ENCODE data around the gene GTF3C1. TPM values are rescaled to one million over a fixed set of nuclear protein-coding genes. Genes with fewer than 3 reads are reported as not detected.
A peak's percentile ranks its signal among the peaks of the same experiment; 100 is the strongest.

Gene GTF3C1
- total and polyA plus RNA-seq, 2 of the 13 experiments (the other 11 are each of a cell fraction or from before 2014, with no cell fraction given) = 29.2 to 72.7 TPM

DNA sequence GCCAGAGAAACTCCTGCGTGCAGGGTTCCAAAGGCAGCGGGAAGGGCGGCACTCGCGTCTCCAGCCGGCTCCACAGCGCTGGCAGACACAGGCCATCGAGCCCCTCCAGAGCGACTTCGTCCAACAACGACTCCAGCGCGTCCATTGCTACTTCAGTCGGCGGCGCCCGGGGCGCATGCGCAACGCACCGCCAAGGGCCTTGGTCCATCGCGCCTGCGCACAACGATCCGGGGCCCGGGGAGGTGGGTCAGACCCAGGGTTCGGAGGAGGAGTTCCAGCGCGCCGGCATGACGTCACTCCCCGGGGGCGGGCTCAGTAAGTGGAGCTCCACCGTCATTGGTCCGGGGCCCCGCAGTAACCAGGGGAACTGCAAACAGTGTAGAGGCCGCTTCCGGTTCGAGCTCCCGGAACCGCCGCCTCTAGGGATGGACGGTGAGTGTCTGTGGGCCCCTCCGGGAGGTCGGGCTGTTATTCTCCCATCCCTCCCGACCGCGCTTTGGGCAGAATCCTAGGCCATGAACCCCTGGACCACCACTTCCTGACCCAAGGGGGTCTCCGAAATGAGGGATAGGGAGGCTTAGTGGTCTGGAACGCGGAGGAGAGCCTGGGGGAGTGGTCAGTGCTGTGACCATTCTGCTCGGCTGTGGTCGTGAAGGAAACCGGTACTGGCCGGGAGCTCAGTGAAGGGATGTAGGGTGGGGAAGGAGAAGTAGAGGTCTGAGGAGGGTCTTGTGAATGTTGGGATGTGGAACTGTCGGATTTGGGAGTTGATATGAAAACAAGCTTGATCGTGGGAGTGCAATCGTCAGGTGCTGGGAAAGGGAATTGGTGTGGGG is at the start of gene GTF3C1, which contains the start of gene KATNIP (continued):
- TF ChIP-seq, protein P1, sequence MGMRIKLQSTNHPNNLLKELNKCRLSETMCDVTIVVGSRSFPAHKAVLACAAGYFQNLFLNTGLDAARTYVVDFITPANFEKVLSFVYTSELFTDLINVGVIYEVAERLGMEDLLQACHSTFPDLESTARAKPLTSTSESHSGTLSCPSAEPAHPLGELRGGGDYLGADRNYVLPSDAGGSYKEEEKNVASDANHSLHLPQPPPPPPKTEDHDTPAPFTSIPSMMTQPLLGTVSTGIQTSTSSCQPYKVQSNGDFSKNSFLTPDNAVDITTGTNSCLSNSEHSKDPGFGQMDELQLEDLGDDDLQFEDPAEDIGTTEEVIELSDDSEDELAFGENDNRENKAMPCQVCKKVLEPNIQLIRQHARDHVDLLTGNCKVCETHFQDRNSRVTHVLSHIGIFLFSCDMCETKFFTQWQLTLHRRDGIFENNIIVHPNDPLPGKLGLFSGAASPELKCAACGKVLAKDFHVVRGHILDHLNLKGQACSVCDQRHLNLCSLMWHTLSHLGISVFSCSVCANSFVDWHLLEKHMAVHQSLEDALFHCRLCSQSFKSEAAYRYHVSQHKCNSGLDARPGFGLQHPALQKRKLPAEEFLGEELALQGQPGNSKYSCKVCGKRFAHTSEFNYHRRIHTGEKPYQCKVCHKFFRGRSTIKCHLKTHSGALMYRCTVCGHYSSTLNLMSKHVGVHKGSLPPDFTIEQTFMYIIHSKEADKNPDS (CRISPR knock-in tag; IDR thresholded peaks at IDR 0.05) = 0 out of 2 replicates have a peak, but pooled peaks have one; percentile 36
- no peak for TF ChIP-seq TBP (CRISPR knock-in tag; IDR thresholded peaks at IDR 0.05)
- peak; percentile 95 for TF ChIP-seq KAT8 (CRISPR knock-in tag; IDR thresholded peaks at IDR 0.05)
- TF ChIP-seq ZNF839 (CRISPR knock-in tag; IDR thresholded peaks at IDR 0.05; ENCODE audit: borderline replicate concordance) = peak; percentile 51; the same call in 1 of the 2 replicates
- TF ChIP-seq ZBTB42 (CRISPR knock-in tag; IDR thresholded peaks at IDR 0.05) = peak; percentile 80; the same call in 1 of the 2 replicates
- TF ChIP-seq SIX1 (CRISPR knock-in tag; IDR thresholded peaks at IDR 0.05; ENCODE audit: borderline replicate concordance) = no peak
- peak; percentile 99 for TF ChIP-seq PHF8 (CRISPR knock-in tag; IDR thresholded peaks at IDR 0.05)
- TF ChIP-seq ATM (IDR thresholded peaks at IDR 0.05; ENCODE audit: borderline replicate concordance) = no peak
- TF ChIP-seq MED1 (CRISPR knock-in tag; IDR thresholded peaks at IDR 0.05) = no peak; the same call in none of the 2 replicates
- TF ChIP-seq ZBTB3 (CRISPR knock-in tag; IDR thresholded peaks at IDR 0.05; ENCODE audit: borderline replicate concordance, low read depth) = no peak; the same call in 1 of the 2 replicates
- TF ChIP-seq TAF15 (IDR thresholded peaks at IDR 0.05; ENCODE audit: low read depth, low read length, poor library complexity, severe bottlenecking) = peak; percentile 41
- peak; percentile 87 for TF ChIP-seq KAT7 (CRISPR knock-in tag; IDR thresholded peaks at IDR 0.05; ENCODE audit: borderline replicate concordance)
- no peak for TF ChIP-seq ZNF879 (CRISPR knock-in tag; IDR thresholded peaks at IDR 0.05)
- TF ChIP-seq, protein P2, sequence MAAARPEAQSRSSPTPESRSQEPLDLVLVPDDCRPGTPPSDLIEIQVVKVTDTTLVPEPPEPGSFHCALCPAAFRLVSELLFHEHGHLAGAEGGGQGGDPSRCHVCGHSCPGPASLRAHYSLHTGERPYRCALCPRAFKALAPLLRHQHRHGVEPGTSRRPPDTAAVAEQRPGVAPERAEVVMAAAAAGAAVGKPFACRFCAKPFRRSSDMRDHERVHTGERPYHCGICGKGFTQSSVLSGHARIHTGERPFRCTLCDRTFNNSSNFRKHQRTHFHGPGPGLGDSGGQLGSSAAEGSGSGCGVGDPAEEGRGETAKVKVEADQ (CRISPR knock-in tag; IDR thresholded peaks at IDR 0.05; ENCODE audit: borderline replicate concordance) = 0 out of 2 replicates have a peak, but pooled peaks have one; percentile 86
- TF ChIP-seq, protein P3, sequence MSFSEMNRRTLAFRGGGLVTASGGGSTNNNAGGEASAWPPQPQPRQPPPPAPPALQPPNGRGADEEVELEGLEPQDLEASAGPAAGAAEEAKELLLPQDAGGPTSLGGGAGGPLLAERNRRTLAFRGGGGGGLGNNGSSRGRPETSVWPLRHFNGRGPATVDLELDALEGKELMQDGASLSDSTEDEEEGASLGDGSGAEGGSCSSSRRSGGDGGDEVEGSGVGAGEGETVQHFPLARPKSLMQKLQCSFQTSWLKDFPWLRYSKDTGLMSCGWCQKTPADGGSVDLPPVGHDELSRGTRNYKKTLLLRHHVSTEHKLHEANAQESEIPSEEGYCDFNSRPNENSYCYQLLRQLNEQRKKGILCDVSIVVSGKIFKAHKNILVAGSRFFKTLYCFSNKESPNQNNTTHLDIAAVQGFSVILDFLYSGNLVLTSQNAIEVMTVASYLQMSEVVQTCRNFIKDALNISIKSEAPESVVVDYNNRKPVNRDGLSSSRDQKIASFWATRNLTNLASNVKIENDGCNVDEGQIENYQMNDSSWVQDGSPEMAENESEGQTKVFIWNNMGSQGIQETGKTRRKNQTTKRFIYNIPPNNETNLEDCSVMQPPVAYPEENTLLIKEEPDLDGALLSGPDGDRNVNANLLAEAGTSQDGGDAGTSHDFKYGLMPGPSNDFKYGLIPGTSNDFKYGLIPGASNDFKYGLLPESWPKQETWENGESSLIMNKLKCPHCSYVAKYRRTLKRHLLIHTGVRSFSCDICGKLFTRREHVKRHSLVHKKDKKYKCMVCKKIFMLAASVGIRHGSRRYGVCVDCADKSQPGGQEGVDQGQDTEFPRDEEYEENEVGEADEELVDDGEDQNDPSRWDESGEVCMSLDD (CRISPR knock-in tag; IDR thresholded peaks at IDR 0.05; ENCODE audit: borderline replicate concordance) = no peak
- TF ChIP-seq BCL6 (CRISPR knock-in tag; IDR thresholded peaks at IDR 0.05) = 0 out of 2 replicates have a peak, but pooled peaks have one; percentile 8
- no peak for TF ChIP-seq ZNF10 (CRISPR knock-in tag; IDR thresholded peaks at IDR 0.05; ENCODE audit: borderline replicate concordance, low read depth)
- TF ChIP-seq, protein P4, sequence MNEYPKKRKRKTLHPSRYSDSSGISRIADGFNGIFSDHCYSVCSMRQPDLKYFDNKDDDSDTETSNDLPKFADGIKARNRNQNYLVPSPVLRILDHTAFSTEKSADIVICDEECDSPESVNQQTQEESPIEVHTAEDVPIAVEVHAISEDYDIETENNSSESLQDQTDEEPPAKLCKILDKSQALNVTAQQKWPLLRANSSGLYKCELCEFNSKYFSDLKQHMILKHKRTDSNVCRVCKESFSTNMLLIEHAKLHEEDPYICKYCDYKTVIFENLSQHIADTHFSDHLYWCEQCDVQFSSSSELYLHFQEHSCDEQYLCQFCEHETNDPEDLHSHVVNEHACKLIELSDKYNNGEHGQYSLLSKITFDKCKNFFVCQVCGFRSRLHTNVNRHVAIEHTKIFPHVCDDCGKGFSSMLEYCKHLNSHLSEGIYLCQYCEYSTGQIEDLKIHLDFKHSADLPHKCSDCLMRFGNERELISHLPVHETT (CRISPR knock-in tag; conservative IDR thresholded peaks at IDR 0.05) = 0 out of 2 replicates have a peak, but pooled peaks have one; percentile 46

Measured in HepG2 (cell line).